Measurements from ENCODE around the gene ZNF335. TPM values are rescaled to one million over a fixed set of nuclear protein-coding genes. Genes with fewer than 3 reads are reported as not detected.

Gene ZNF335
- total and polyA plus RNA-seq, 2 of the 13 experiments (the other 11 are each of a cell fraction or from before 2014, with no cell fraction given) = 9.7 to 13.7 TPM

- TF ChIP-seq SPEN (CRISPR knock-in tag; IDR thresholded peaks at IDR 0.05; ENCODE audit: low read depth) = peak; percentile 50; the same call in 1 of the 2 replicates
- no peak for TF ChIP-seq RAD21 (CRISPR knock-in tag; IDR thresholded peaks at IDR 0.05)
- TF ChIP-seq SMAD3 (CRISPR knock-in tag; IDR thresholded peaks at IDR 0.05) = no peak
- TF ChIP-seq RXRA (CRISPR knock-in tag; IDR thresholded peaks at IDR 0.05) = no peak
- no peak for TF ChIP-seq NCOR1 (IDR thresholded peaks at IDR 0.05; ENCODE audit: borderline replicate concordance, low read length)
- no peak for TF ChIP-seq EHMT2 (IDR thresholded peaks at IDR 0.05; ENCODE audit: borderline replicate concordance, low read depth, low read length)
- no peak for TF ChIP-seq ZFP37 (CRISPR knock-in tag; IDR thresholded peaks at IDR 0.05; ENCODE audit: borderline replicate concordance)
- no peak for TF ChIP-seq RAD51 (IDR thresholded peaks at IDR 0.05; ENCODE audit: borderline replicate concordance)
- TF ChIP-seq EED (CRISPR knock-in tag; IDR thresholded peaks at IDR 0.05) = 0 out of 2 replicates have a peak, but pooled peaks have one; percentile 16
- TF ChIP-seq HNF1A (IDR thresholded peaks at IDR 0.05; ENCODE audit: low read depth) = no peak
- TF ChIP-seq HNF1A (CRISPR knock-in tag; IDR thresholded peaks at IDR 0.05; ENCODE audit: borderline replicate concordance) = no peak
- TF ChIP-seq ZIK1 (CRISPR knock-in tag; IDR thresholded peaks at IDR 0.05; ENCODE audit: borderline replicate concordance, low read depth) = no peak
- TF ChIP-seq ZNF577 (CRISPR knock-in tag; IDR thresholded peaks at IDR 0.05; ENCODE audit: borderline replicate concordance, low read depth) = no peak
- peak; percentile 59 for TF ChIP-seq GATAD2A (CRISPR knock-in tag; IDR thresholded peaks at IDR 0.05)
- no peak for TF ChIP-seq TMF1 (CRISPR knock-in tag; IDR thresholded peaks at IDR 0.05; ENCODE audit: low read depth)
- TF ChIP-seq AKAP8 (CRISPR knock-in tag; IDR thresholded peaks at IDR 0.05) = no peak; the same call in 1 of the 2 replicates
- peak; percentile 97 for TF ChIP-seq ELF3 (CRISPR knock-in tag; IDR thresholded peaks at IDR 0.05)
- no peak for TF ChIP-seq YEATS4 (CRISPR knock-in tag; IDR thresholded peaks at IDR 0.05; ENCODE audit: borderline replicate concordance)
- no peak for TF ChIP-seq E2F2 (CRISPR knock-in tag; IDR thresholded peaks at IDR 0.05; ENCODE audit: borderline replicate concordance)
- peak; percentile 67; the same call in 1 of the 2 replicates for TF ChIP-seq ARID4A (CRISPR knock-in tag; IDR thresholded peaks at IDR 0.05; ENCODE audit: borderline replicate concordance)
- TF ChIP-seq PHF21A (CRISPR knock-in tag; IDR thresholded peaks at IDR 0.05) = no peak
Measured at GRCh38 chr20:45919542-45920399, 52.2 kb downstream of the ZNF335 start (continued).

All from HepG2 (cell line).